A673 (cell line): ENCODE data around the gene SLC16A11. TPM values are rescaled to one million over a fixed set of nuclear protein-coding genes. Genes with fewer than 3 reads are reported as not detected.

Source experiments
- BruUV-seq: library from RNA; stranded (reverse); fragments of 400-500 nt; replicated peaks from 2 replicates; lab custom pipeline; 2021; lab: Mats Ljungman, UMichigan
- CTCF ChIA-PET: fragments of 300-600 bp; sonication (Branson Sonifier 250); formaldehyde crosslinking; loops from one replicate; lab custom pipeline; 2022; ENCODE audit warnings: antibody characterized with exemption; lab: Charles Lee
- POLR2A ChIA-PET: fragments of 300-600 bp; sonication (Branson Sonifier 250); formaldehyde crosslinking; loops from one replicate; lab custom pipeline; 2022; ENCODE audit warnings: antibody characterized with exemption; ENCODE audit not compliant: low non-redundant PET; lab: Charles Lee
- DNase-seq: peaks from one replicate; pipeline ENCODE4 v3.0.0-alpha.2; 2015; ENCODE audit warnings: low spot score
- H3K27ac ChIP-seq: fragments of 200-600 bp; sonication (generic); 2 replicates; pipeline ENCODE4 v1.5.1; 2016; ENCODE audit warnings: mixed run types, low read depth, mild to moderate bottlenecking, mixed read lengths, antibody characterized with exemption, low read length; ENCODE audit not compliant: poor library complexity, severe bottlenecking
- H3K27me3 ChIP-seq: fragments of 200-600 bp; sonication (generic); replicated peaks from 2 replicates; pipeline ENCODE4 v1.6.1; 2017; ENCODE audit warnings: mixed run types, low read depth, mild to moderate bottlenecking, mixed read lengths, antibody characterized with exemption, low read length; ENCODE audit not compliant: insufficient read depth, poor library complexity
- H3K36me3 ChIP-seq: fragments of 200-600 bp; sonication (generic); 2 replicates; pipeline ENCODE4 v1.6.1; 2016; ENCODE audit warnings: mixed run types, mild to moderate bottlenecking, mixed read lengths, antibody characterized with exemption, low read length; ENCODE audit not compliant: insufficient read depth, poor library complexity, severe bottlenecking
- H3K4me1 ChIP-seq: fragments of 200-600 bp; sonication (generic); 2 replicates; pipeline ENCODE4 v1.6.1; 2017; ENCODE audit warnings: mixed run types, mild to moderate bottlenecking, mixed read lengths, antibody characterized with exemption, low read length; ENCODE audit not compliant: insufficient read depth, poor library complexity, severe bottlenecking
- H3K4me3 ChIP-seq: fragments of 200-600 bp; sonication (generic); 2 replicates; pipeline ENCODE4 v1.5.1; 2016; ENCODE audit warnings: low read depth, mixed run types, mild to moderate bottlenecking, mixed read lengths, low read length; ENCODE audit not compliant: poor library complexity, severe bottlenecking
- H3K9me3 ChIP-seq: fragments of 200-600 bp; sonication (generic); 2 replicates; pipeline ENCODE4 v1.6.1; 2016; ENCODE audit warnings: mixed run types, low read depth, mild to moderate bottlenecking, mixed read lengths, antibody characterized with exemption, low read length; ENCODE audit not compliant: poor library complexity, severe bottlenecking
- CTCF ChIP-seq: fragments of 300-800, 200-600 bp; sonication (generic); conservative IDR thresholded peaks from 2 replicates; pipeline ENCODE4 v1.5.1; 2017; ENCODE audit warnings: low read depth, mild to moderate bottlenecking, antibody characterized with exemption, low read length, moderate library complexity, mixed read lengths
- EZH2 ChIP-seq: fragments of 200-600 bp; sonication (generic); IDR thresholded peaks from 2 replicates; pipeline ENCODE4 v1.6.1; 2017; ENCODE audit warnings: borderline replicate concordance, low read depth, mild to moderate bottlenecking, mixed read lengths, antibody characterized with exemption, low read length; ENCODE audit not compliant: poor library complexity, severe bottlenecking
- intact Hi-C: fragments of 100-400 bp; cut with micrococcal nuclease; formaldehyde crosslinking; loops from one replicate; pipeline ENCODE4 v1.10.0; 2022; ENCODE audit not compliant: unreplicated experiment
- total RNA-seq: library from RNA; stranded (reverse); gene quantifications from 2 replicates; pipeline ENCODE4 v1.2.3, GENCODE V29; 2021

SLC16A11 gene
- total RNA-seq, 1 experiment from 2014 or later: 0.47 TPM

- no peak overlapping the region for H3K27ac ChIP-seq
- no peaks in the 10 kb centered on the region for H3K36me3 ChIP-seq
- H3K4me3 ChIP-seq: no peak overlapping the region
- DNase-seq: no peak
- CTCF ChIA-PET: no interaction called here
- peaks cover 6% of the 10 kb centered on the region for H3K9me3 ChIP-seq
- POLR2A ChIA-PET: no interaction called here
- BruUV-seq: no TSS peak
- H3K4me1 ChIP-seq: no peaks in the 10 kb centered on the region
- intact Hi-C loops: no loop called here
- TF ChIP-seq EZH2 (no peak), CTCF (no peak)
- H3K27me3 ChIP-seq: no peaks in the 10 kb centered on the region
These were observed 20.4 kb upstream of the SLC16A11 start for GRCh38 chr17:7064261-7064660.

GRCh38 chr17:7063518-7064094 is 19.7 kb upstream of the SLC16A11 start:
- intact Hi-C loops: no loop called here
- no peak for DNase-seq
- TF ChIP-seq EZH2 (no peak), CTCF (no peak)
- no peak overlapping the region for H3K4me3 ChIP-seq
- no TSS peak for BruUV-seq
- ChIA-PET CTCF (no interaction called here), POLR2A (no interaction called here)
- no peaks in the 10 kb centered on the region for H3K36me3 ChIP-seq
- H3K4me1 ChIP-seq: no peaks in the 10 kb centered on the region
- peaks cover 6% of the 10 kb centered on the region for H3K9me3 ChIP-seq
- H3K27ac ChIP-seq: no peak overlapping the region
- H3K27me3 ChIP-seq: no peaks in the 10 kb centered on the region

GRCh38 chr17:7060165-7060891 is 16.4 kb upstream of the SLC16A11 start:
- ChIA-PET CTCF (no interaction called here), POLR2A (no interaction called here)
- intact Hi-C loops: no loop called here
- no peak overlapping the region for H3K27ac ChIP-seq
- H3K4me3 ChIP-seq: no peak overlapping the region
- H3K4me1 ChIP-seq: no peaks in the 10 kb centered on the region
- no peaks in the 10 kb centered on the region for H3K27me3 ChIP-seq
- no TSS peak for BruUV-seq
- H3K36me3 ChIP-seq: no peaks in the 10 kb centered on the region
- TF ChIP-seq EZH2: no peak
- TF ChIP-seq CTCF: no peak
- no peaks in the 10 kb centered on the region for H3K9me3 ChIP-seq
- DNase-seq: peak; percentile 27
